Body of pancreas (tissue), 4 donors: ENCODE results near the gene PSD.
A peak's percentile ranks its signal among the peaks of the same experiment; 100 is the strongest.

ENCODE experiments used
- CTCF ChIP-seq, 7 experiments: fragments of 450-650 bp in 4 of 7; fragments of 200-600 bp in 3 of 7; sonication (generic) in 3 of 7; IDR thresholded peaks; one replicate each; pipeline ENCODE4 v1.5.1; 2016 to 2019; ENCODE audit warnings: antibody characterized with exemption in 7 of 7
- POLR2A ChIP-seq, 3 donors: fragments of 450-650 bp; IDR thresholded peaks; one replicate each; pipeline ENCODE4 v1.6.1; 2016; ENCODE audit warnings: antibody characterized with exemption in 3 of 3, mild to moderate bottlenecking in 2 of 3

- TF ChIP-seq CTCF (IDR thresholded peaks at IDR 0.05): no peak
- TF ChIP-seq POLR2A (IDR thresholded peaks at IDR 0.05): peak; percentile 44 to 81 (median 77)
These were observed 42.8 kb upstream of the PSD start for GRCh38 chr10:102461187-102462054.
